ENCODE results near the gene ADD3. TPM values are rescaled to one million over a fixed set of nuclear protein-coding genes. Genes with fewer than 3 reads are reported as not detected.

The ADD3 gene
- total RNA-seq, 1 experiment from 2014 or later, result 32.4 TPM

- ChIA-PET POLR2A (no interaction called here), CTCF (no interaction called here)
- Histone ChIP-seq H3K4me1 (ENCODE audit: control insufficient read depth, insufficient read depth, low read length) (no peaks in the 10 kb centered on the region), H3K9me3 (ENCODE audit: control insufficient read depth, insufficient read depth, low read depth, low read length) (no peaks in the 10 kb centered on the region), H3K36me3 (ENCODE audit: control insufficient read depth, insufficient read depth, low read length) (no peaks in the 10 kb centered on the region), H3K27ac (ENCODE audit: low read length) (no peak overlapping the region), H3K27me3 (ENCODE audit: control insufficient read depth, insufficient read depth, low read length) (no peaks in the 10 kb centered on the region; the same call in 1 of the 2 replicates), H3K4me3 (ENCODE audit: low read depth in 2 of 2, low read length in 2 of 2) (no peak overlapping the region)
- DNase-seq (ENCODE audit: low read depth, low spot score) (no peak), ATAC-seq (peak; percentile 56)
- BruUV-seq (replicated peaks), result no TSS peak
- TF ChIP-seq POLR2AphosphoS5 (IDR thresholded peaks at IDR 0.05; ENCODE audit: low read depth, low read length), result no peak
- TF ChIP-seq CTCF (IDR thresholded peaks at IDR 0.05), result no peak
- no peak for TF ChIP-seq REST (IDR thresholded peaks at IDR 0.05; ENCODE audit: insufficient read depth in 1 of 2, low read depth in 2 of 2, low read length in 1 of 2)
- no peak for TF ChIP-seq TCF7L2 (IDR thresholded peaks at IDR 0.05; ENCODE audit: low read depth, low read length)
- intact Hi-C loops (cut with micrococcal nuclease; ENCODE audit: unreplicated experiment) (no loop called here), in situ Hi-C loops (cut with HindIII; ENCODE audit: low pct_unique_long_range_greater_than_20kb, low sequenced_read_pairs) (no loop called here)
Measured at GRCh38 chr10:110151467-110151866, 143.7 kb downstream of the ADD3 start.

- in situ Hi-C loops (cut with HindIII; ENCODE audit: low pct_unique_long_range_greater_than_20kb, low sequenced_read_pairs), result no loop called here
- ChIA-PET POLR2A (interaction anchor here (0.6 kb wide), 1 partner anchor 32 kb away, joined by 3 read pairs; no protein-coding TSS in a partner anchor), CTCF (no interaction called here)
- Histone ChIP-seq H3K9me3 (ENCODE audit: control insufficient read depth, insufficient read depth, low read depth, low read length) (no peaks in the 10 kb centered on the region), H3K36me3 (ENCODE audit: control insufficient read depth, insufficient read depth, low read length) (no peaks in the 10 kb centered on the region), H3K27ac (ENCODE audit: low read length) (no peak overlapping the region), H3K4me3 (ENCODE audit: low read depth in 2 of 2, low read length in 2 of 2) (no peak overlapping the region), H3K27me3 (ENCODE audit: control insufficient read depth, insufficient read depth, low read length) (no peaks in the 10 kb centered on the region; the same call in 1 of the 2 replicates), H3K4me1 (ENCODE audit: control insufficient read depth, insufficient read depth, low read length) (no peaks in the 10 kb centered on the region)
- ATAC-seq (no peak), DNase-seq (ENCODE audit: low read depth, low spot score) (no peak)
- TF ChIP-seq POLR2AphosphoS5 (IDR thresholded peaks at IDR 0.05; ENCODE audit: low read depth, low read length) (no peak), SIN3A (IDR thresholded peaks at IDR 0.05; ENCODE audit: borderline replicate concordance, insufficient read depth, low read depth, low read length) (no peak), CTCF (IDR thresholded peaks at IDR 0.05) (no peak), REST (IDR thresholded peaks at IDR 0.05; ENCODE audit: insufficient read depth in 1 of 2, low read depth in 2 of 2, low read length in 1 of 2) (no peak), TCF7L2 (IDR thresholded peaks at IDR 0.05; ENCODE audit: low read depth, low read length) (no peak)
- no TSS peak for BruUV-seq (replicated peaks)
- intact Hi-C loops (cut with micrococcal nuclease; ENCODE audit: unreplicated experiment), result no loop called here
Measured at GRCh38 chr10:110151971-110152370, 144.2 kb downstream of the ADD3 start.

All from Panc1 (cell line).